Measurements from ENCODE around the gene SLC9A9.

SLC9A9 gene

GRCh38 chr3:143571548-143571947, 276.7 kb downstream of the SLC9A9 start:
- H3K9me3 ChIP-seq (ENCODE audit: insufficient read depth, low read depth, low read length) = no peaks in the 10 kb centered on the region
- no CpG with 5 or more reads among the region's 1 CpG for whole genome bisulfite sequencing (ENCODE audit: extremely low coverage, insufficient coverage, insufficient read length)

GRCh38 chr3:143567823-143568222, 280.4 kb downstream of the SLC9A9 start:
- H4K8ac ChIP-seq (ENCODE audit: low read depth, low read length) = no peak overlapping the region
- DNase-seq = no peak
- WGBS (ENCODE audit: extremely low coverage, insufficient coverage, insufficient read length) = no CpG with 5 or more reads among the region's 2 CpGs

More at GRCh38 chr3:143571548-143571947, 276.7 kb downstream of the SLC9A9 start:
- no peak overlapping the region for H3K4me2 ChIP-seq (ENCODE audit: low read length)
- no peaks in the 10 kb centered on the region for H3K36me3 ChIP-seq (ENCODE audit: control insufficient read depth in 1 of 2, insufficient read depth in 2 of 2, low read length in 2 of 2)
- no peak overlapping the region for H2BK5ac ChIP-seq (ENCODE audit: low read depth, low read length, poor library complexity)
- no peaks in the 10 kb centered on the region for H3K79me2 ChIP-seq (ENCODE audit: control insufficient read depth, insufficient read depth, low read length, poor library complexity)
- H2BK12ac ChIP-seq (ENCODE audit: low read length) = no peak overlapping the region
- no peak overlapping the region for H4K12ac ChIP-seq (ENCODE audit: low read depth, low read length)
- H2AK5ac ChIP-seq (ENCODE audit: low read length) = no peak overlapping the region
- no peak overlapping the region for H3K9ac ChIP-seq (ENCODE audit: low read length)
- H4K91ac ChIP-seq (ENCODE audit: low read depth, low read length) = no peak overlapping the region
- no peak overlapping the region for H2AFZ ChIP-seq (ENCODE audit: insufficient read depth, low read length, poor library complexity)
- no peaks in the 10 kb centered on the region for H3K4me1 ChIP-seq (ENCODE audit: control insufficient read depth in 1 of 2, insufficient read depth in 2 of 2, low read length in 2 of 2)
- H3K14ac ChIP-seq (ENCODE audit: low read length) = no peak overlapping the region
- H3K79me1 ChIP-seq (ENCODE audit: low read length) = no peaks in the 10 kb centered on the region
- H3K23ac ChIP-seq (ENCODE audit: low read length) = no peak overlapping the region
- no peak overlapping the region for H3K27ac ChIP-seq (ENCODE audit: low read depth, low read length)
- no peak overlapping the region for H3K18ac ChIP-seq (ENCODE audit: low read length)
- no peak overlapping the region for H3K4ac ChIP-seq (ENCODE audit: low read depth, low read length)
- no peak overlapping the region for H3K4me3 ChIP-seq (ENCODE audit: low read depth, low read length)
- H3K27me3 ChIP-seq (ENCODE audit: insufficient read depth, low read length) = no peaks in the 10 kb centered on the region
- DNase-seq = no peak
- no peak overlapping the region for H2BK120ac ChIP-seq (ENCODE audit: insufficient read depth, low read length, poor library complexity)
- no peak overlapping the region for H4K8ac ChIP-seq (ENCODE audit: low read depth, low read length)

GRCh38 chr3:143565951-143566350, 282.3 kb downstream of the SLC9A9 start:
- Histone ChIP-seq H3K4me2 (ENCODE audit: low read length) (no peak overlapping the region), H2BK120ac (ENCODE audit: insufficient read depth, low read length, poor library complexity) (no peak overlapping the region), H4K8ac (ENCODE audit: low read depth, low read length) (no peak overlapping the region), H2BK12ac (ENCODE audit: low read length) (no peak overlapping the region), H3K36me3 (ENCODE audit: control insufficient read depth in 1 of 2, insufficient read depth in 2 of 2, low read length in 2 of 2) (no peaks in the 10 kb centered on the region), H4K91ac (ENCODE audit: low read depth, low read length) (no peak overlapping the region), H3K4ac (ENCODE audit: low read depth, low read length) (no peak overlapping the region), H3K9me3 (ENCODE audit: insufficient read depth, low read depth, low read length) (no peaks in the 10 kb centered on the region), H2AK5ac (ENCODE audit: low read length) (no peak overlapping the region), H2AFZ (ENCODE audit: insufficient read depth, low read length, poor library complexity) (no peak overlapping the region), H3K4me1 (ENCODE audit: control insufficient read depth in 1 of 2, insufficient read depth in 2 of 2, low read length in 2 of 2) (no peaks in the 10 kb centered on the region), H3K14ac (ENCODE audit: low read length) (no peak overlapping the region), H3K18ac (ENCODE audit: low read length) (no peak overlapping the region), H2BK5ac (ENCODE audit: low read depth, low read length, poor library complexity) (no peak overlapping the region), H3K79me2 (ENCODE audit: control insufficient read depth, insufficient read depth, low read length, poor library complexity) (no peaks in the 10 kb centered on the region), H3K23ac (ENCODE audit: low read length) (no peak overlapping the region), H3K79me1 (ENCODE audit: low read length) (no peaks in the 10 kb centered on the region), H3K27me3 (ENCODE audit: insufficient read depth, low read length) (no peaks in the 10 kb centered on the region), H3K4me3 (ENCODE audit: low read depth, low read length) (no peak overlapping the region), H4K12ac (ENCODE audit: low read depth, low read length) (no peak overlapping the region), H3K9ac (ENCODE audit: low read length) (no peak overlapping the region), H3K27ac (ENCODE audit: low read depth, low read length) (no peak overlapping the region)
- peak in 1 of 2 donors; percentile 5 for DNase-seq

More at GRCh38 chr3:143567823-143568222, 280.4 kb downstream of the SLC9A9 start:
- H3K23ac ChIP-seq (ENCODE audit: low read length) = no peak overlapping the region
- H3K79me2 ChIP-seq (ENCODE audit: control insufficient read depth, insufficient read depth, low read length, poor library complexity) = no peaks in the 10 kb centered on the region
- no peak overlapping the region for H3K18ac ChIP-seq (ENCODE audit: low read length)
- no peak overlapping the region for H3K27ac ChIP-seq (ENCODE audit: low read depth, low read length)
- H4K12ac ChIP-seq (ENCODE audit: low read depth, low read length) = no peak overlapping the region
- no peak overlapping the region for H2BK120ac ChIP-seq (ENCODE audit: insufficient read depth, low read length, poor library complexity)
- no peaks in the 10 kb centered on the region for H3K79me1 ChIP-seq (ENCODE audit: low read length)
- no peak overlapping the region for H3K4me3 ChIP-seq (ENCODE audit: low read depth, low read length)
- H2AFZ ChIP-seq (ENCODE audit: insufficient read depth, low read length, poor library complexity) = no peak overlapping the region
- no peak overlapping the region for H3K9ac ChIP-seq (ENCODE audit: low read length)
- H2AK5ac ChIP-seq (ENCODE audit: low read length) = no peak overlapping the region
- no peak overlapping the region for H2BK12ac ChIP-seq (ENCODE audit: low read length)
- H3K4me2 ChIP-seq (ENCODE audit: low read length) = no peak overlapping the region
- no peak overlapping the region for H3K4ac ChIP-seq (ENCODE audit: low read depth, low read length)
- H3K27me3 ChIP-seq (ENCODE audit: insufficient read depth, low read length) = no peaks in the 10 kb centered on the region
- H2BK5ac ChIP-seq (ENCODE audit: low read depth, low read length, poor library complexity) = no peak overlapping the region
- no peak overlapping the region for H4K91ac ChIP-seq (ENCODE audit: low read depth, low read length)
- H3K14ac ChIP-seq (ENCODE audit: low read length) = no peak overlapping the region
- H3K36me3 ChIP-seq (ENCODE audit: control insufficient read depth in 1 of 2, insufficient read depth in 2 of 2, low read length in 2 of 2) = no peaks in the 10 kb centered on the region
- no peaks in the 10 kb centered on the region for H3K9me3 ChIP-seq (ENCODE audit: insufficient read depth, low read depth, low read length)
- no peaks in the 10 kb centered on the region for H3K4me1 ChIP-seq (ENCODE audit: control insufficient read depth in 1 of 2, insufficient read depth in 2 of 2, low read length in 2 of 2)

- H3K9ac ChIP-seq (ENCODE audit: low read length) = no peak overlapping the region
- H3K23ac ChIP-seq (ENCODE audit: low read length) = no peak overlapping the region
- no peak overlapping the region for H2BK5ac ChIP-seq (ENCODE audit: low read depth, low read length, poor library complexity)
- H3K27ac ChIP-seq (ENCODE audit: low read depth, low read length) = no peak overlapping the region
- H3K14ac ChIP-seq (ENCODE audit: low read length) = no peak overlapping the region
- DNase-seq = no peak
- no peak overlapping the region for H2AK5ac ChIP-seq (ENCODE audit: low read length)
- H2BK12ac ChIP-seq (ENCODE audit: low read length) = no peak overlapping the region
- no peak overlapping the region for H3K4ac ChIP-seq (ENCODE audit: low read depth, low read length)
- no peaks in the 10 kb centered on the region for H3K9me3 ChIP-seq (ENCODE audit: insufficient read depth, low read depth, low read length)
- no peak overlapping the region for H4K12ac ChIP-seq (ENCODE audit: low read depth, low read length)
- H2AFZ ChIP-seq (ENCODE audit: insufficient read depth, low read length, poor library complexity) = no peak overlapping the region
- H3K4me3 ChIP-seq (ENCODE audit: low read depth, low read length) = no peak overlapping the region
- H3K18ac ChIP-seq (ENCODE audit: low read length) = no peak overlapping the region
- H3K79me1 ChIP-seq (ENCODE audit: low read length) = no peaks in the 10 kb centered on the region
- no peaks in the 10 kb centered on the region for H3K79me2 ChIP-seq (ENCODE audit: control insufficient read depth, insufficient read depth, low read length, poor library complexity)
- no peak overlapping the region for H2BK120ac ChIP-seq (ENCODE audit: insufficient read depth, low read length, poor library complexity)
- no peaks in the 10 kb centered on the region for H3K4me1 ChIP-seq (ENCODE audit: control insufficient read depth in 1 of 2, insufficient read depth in 2 of 2, low read length in 2 of 2)
- no peak overlapping the region for H4K8ac ChIP-seq (ENCODE audit: low read depth, low read length)
- H3K36me3 ChIP-seq (ENCODE audit: control insufficient read depth in 1 of 2, insufficient read depth in 2 of 2, low read length in 2 of 2) = no peaks in the 10 kb centered on the region
- H4K91ac ChIP-seq (ENCODE audit: low read depth, low read length) = no peak overlapping the region
- no peaks in the 10 kb centered on the region for H3K27me3 ChIP-seq (ENCODE audit: insufficient read depth, low read length)
- WGBS (ENCODE audit: extremely low coverage, insufficient coverage, insufficient read length) = no CpG with 5 or more reads among the region's 3 CpGs
- H3K4me2 ChIP-seq (ENCODE audit: low read length) = no peak overlapping the region
These were observed 284.5 kb downstream of the SLC9A9 start for GRCh38 chr3:143563786-143564185.
